Measurements from ENCODE around the gene L2HGDH. TPM values are rescaled to one million over a fixed set of nuclear protein-coding genes. Genes with fewer than 3 reads are reported as not detected.

Gene L2HGDH
- total and polyA plus RNA-seq, 2 experiments from 2014 or later: 5.8 to 9.7 TPM

GRCh38 chr14:50333014-50333509 lies 21.0 kb upstream of the L2HGDH start:
- 63% methylated on average over 3 of the region's 3 CpGs for WGBS (ENCODE audit: low lambda C conversion rate, missing lambda C conversion rate)
- Histone ChIP-seq H3K4me3 (no peak overlapping the region), H3K27me3 (no peaks in the 10 kb centered on the region), H3K9me3 (ENCODE audit: low read depth) (no peaks in the 10 kb centered on the region), H3K4me2 (no peak overlapping the region), H4K20me1 (ENCODE audit: insufficient read depth, poor library complexity, severe bottlenecking) (no peaks in the 10 kb centered on the region), H3K36me3 (replicated peaks; ENCODE audit: insufficient read depth, low read depth) (no peaks in the 10 kb centered on the region), H3K27ac (no peak overlapping the region), H3K79me2 (no peaks in the 10 kb centered on the region), H3K9me2 (replicated peaks; ENCODE audit: insufficient read depth) (no peaks in the 10 kb centered on the region), H2AFZ (no peak overlapping the region), H3K4me1 (ENCODE audit: insufficient read depth) (peaks cover 15% of the 10 kb centered on the region)
- no peak for DNase-seq (ENCODE audit: low spot score)
- TF ChIP-seq EZH2phosphoT487 (IDR thresholded peaks at IDR 0.05; ENCODE audit: low read depth, severe bottlenecking, unreplicated experiment) (no peak), EZH2 (IDR thresholded peaks at IDR 0.05; ENCODE audit: borderline replicate concordance) (no peak), CTCF (IDR thresholded peaks at IDR 0.05; ENCODE audit: poor library complexity) (no peak)

DNA sequence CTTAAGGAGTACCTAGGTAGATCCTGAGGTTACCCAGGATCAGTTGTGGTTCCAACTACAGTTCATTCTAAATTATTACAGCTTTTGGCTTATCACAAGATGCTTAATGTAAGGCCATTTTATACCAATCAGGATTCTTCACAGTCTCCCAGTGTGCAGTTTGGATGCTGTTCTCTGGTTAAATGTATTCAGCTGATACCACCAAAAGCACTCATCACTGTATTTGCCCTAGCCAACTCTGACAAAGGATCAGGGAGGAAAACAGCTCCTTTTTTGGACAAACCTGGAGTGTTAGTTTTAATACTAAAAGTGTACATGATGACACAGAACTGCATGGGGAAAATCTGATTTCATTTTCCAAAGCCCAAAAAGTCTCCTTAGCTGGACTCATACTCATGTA lies 19.6 kb upstream of the L2HGDH start:
- H4K20me1 ChIP-seq (ENCODE audit: insufficient read depth, poor library complexity, severe bottlenecking): no peaks in the 10 kb centered on the region
- no peaks in the 10 kb centered on the region for H3K9me3 ChIP-seq (ENCODE audit: low read depth)
- H3K27me3 ChIP-seq: no peaks in the 10 kb centered on the region
- H3K4me1 ChIP-seq (ENCODE audit: insufficient read depth): peaks cover 15% of the 10 kb centered on the region
- H3K9me2 ChIP-seq (replicated peaks; ENCODE audit: insufficient read depth): no peaks in the 10 kb centered on the region
- H3K4me3 ChIP-seq: no peak overlapping the region
- TF ChIP-seq EZH2 (IDR thresholded peaks at IDR 0.05; ENCODE audit: borderline replicate concordance): no peak
- no peak for TF ChIP-seq CTCF (IDR thresholded peaks at IDR 0.05; ENCODE audit: poor library complexity)
- TF ChIP-seq EZH2phosphoT487 (IDR thresholded peaks at IDR 0.05; ENCODE audit: low read depth, severe bottlenecking, unreplicated experiment): no peak
- H3K79me2 ChIP-seq: no peaks in the 10 kb centered on the region
- H2AFZ ChIP-seq: no peak overlapping the region
- H3K36me3 ChIP-seq (replicated peaks; ENCODE audit: insufficient read depth, low read depth): no peaks in the 10 kb centered on the region
- no peak for DNase-seq (ENCODE audit: low spot score)
- H3K27ac ChIP-seq: no peak overlapping the region
- no peak overlapping the region for H3K4me2 ChIP-seq

- Histone ChIP-seq H3K4me3 (no peak overlapping the region), H2AFZ (no peak overlapping the region), H3K9me3 (ENCODE audit: low read depth) (no peaks in the 10 kb centered on the region), H3K4me1 (ENCODE audit: insufficient read depth) (no peaks in the 10 kb centered on the region), H3K9me2 (replicated peaks; ENCODE audit: insufficient read depth) (no peaks in the 10 kb centered on the region), H3K27ac (peak overlapping the region; percentile 70), H3K79me2 (peaks cover 19% of the 10 kb centered on the region), H4K20me1 (ENCODE audit: insufficient read depth, poor library complexity, severe bottlenecking) (no peaks in the 10 kb centered on the region), H3K4me2 (peak overlapping the region; percentile 52), H3K36me3 (replicated peaks; ENCODE audit: insufficient read depth, low read depth) (no peaks in the 10 kb centered on the region), H3K27me3 (no peaks in the 10 kb centered on the region)
- peak; percentile 91 for DNase-seq (ENCODE audit: low spot score)
- TF ChIP-seq CTCF (IDR thresholded peaks at IDR 0.05; ENCODE audit: poor library complexity): peak; percentile 96
- TF ChIP-seq EZH2phosphoT487 (IDR thresholded peaks at IDR 0.05; ENCODE audit: low read depth, severe bottlenecking, unreplicated experiment): no peak
- TF ChIP-seq EZH2 (IDR thresholded peaks at IDR 0.05; ENCODE audit: borderline replicate concordance): no peak
- 12% methylated on average over 9 of the region's 9 CpGs for WGBS (ENCODE audit: low lambda C conversion rate, missing lambda C conversion rate)
Measured at GRCh38 chr14:50321009-50321660, 9.1 kb upstream of the L2HGDH start.

Data from hepatocyte (in vitro differentiated cells).